AG08395 (cell line): ENCODE data around the gene GDNF.
"Not testable (repeated sequence)": the region's sequence is repeated elsewhere in the genome, so short reads cannot be mapped to it uniquely, and the experiment has no call there.

Experiments used
- DNase-seq: peaks from one replicate; pipeline ENCODE4 v3.0.0; 2012; ENCODE audit warnings: mixed read lengths, low spot score

The GDNF gene

GRCh38 chr5:37839407-37840052, at the start of gene GDNF:
TSS of gene GDNF (minus strand) at chr5:37840041. CDS start at chr5:37834796, 5,245 bp downstream.
- peak; percentile 65 for DNase-seq

GRCh38 chr5:37888476-37888875, 48.6 kb upstream of the GDNF start:
- peak; percentile 81 for DNase-seq

- DNase-seq = no peak
Observed at GRCh38 chr5:37886242-37886905, 46.5 kb upstream of the GDNF start.

- DNase-seq = no peak
Observed at GRCh38 chr5:37882636-37883035, 42.8 kb upstream of the GDNF start.

GRCh38 chr5:37881359-37881758, 41.5 kb upstream of the GDNF start:
- DNase-seq = no peak

GRCh38 chr5:37876943-37877342, 37.1 kb upstream of the GDNF start:
- DNase-seq = no peak

- DNase-seq = no peak
Observed at GRCh38 chr5:37876245-37876644, 36.4 kb upstream of the GDNF start.

GRCh38 chr5:37875051-37875787, 35.4 kb upstream of the GDNF start:
- DNase-seq = peak; percentile 71

- DNase-seq = no peak
Observed at GRCh38 chr5:37873988-37874387, 34.1 kb upstream of the GDNF start.

- DNase-seq = peak; percentile 89
Observed at GRCh38 chr5:37871023-37871815, 31.4 kb upstream of the GDNF start.

- peak; percentile 38 for DNase-seq
Observed at GRCh38 chr5:37869216-37869615, 29.4 kb upstream of the GDNF start.

- peak; percentile 11 for DNase-seq
Observed at GRCh38 chr5:37867654-37868053, 27.8 kb upstream of the GDNF start.

- not testable (repeated sequence) for DNase-seq
Observed at GRCh38 chr5:37862907-37863306, 23.1 kb upstream of the GDNF start.

- DNase-seq = no peak
Observed at GRCh38 chr5:37860206-37860605, 20.4 kb upstream of the GDNF start.

GRCh38 chr5:37859805-37860204, 20.0 kb upstream of the GDNF start:
- DNase-seq = no peak

- DNase-seq = no peak
Observed at GRCh38 chr5:37858250-37858649, 18.4 kb upstream of the GDNF start.

- no peak for DNase-seq
Observed at GRCh38 chr5:37857696-37858095, 17.9 kb upstream of the GDNF start.

- DNase-seq = no peak
Observed at GRCh38 chr5:37855438-37855837, 15.6 kb upstream of the GDNF start.

- DNase-seq = no peak
Observed at GRCh38 chr5:37851305-37851704, 11.5 kb upstream of the GDNF start.

GRCh38 chr5:37850226-37850865, 10.5 kb upstream of the GDNF start:
- peak; percentile 38 for DNase-seq

- DNase-seq = no peak
Observed at GRCh38 chr5:37849641-37850040, 9.8 kb upstream of the GDNF start.

GRCh38 chr5:37847978-37848425, 8.2 kb upstream of the GDNF start:
- DNase-seq = peak; percentile 40
